K562 (cell line): ENCODE measurements around the gene LZTR1. TPM values are rescaled to one million over a fixed set of nuclear protein-coding genes. Genes with fewer than 3 reads are reported as not detected.

Source experiments
- COPS2 ChIP-seq: fragments of 450-650 bp; conservative IDR thresholded peaks from 2 replicates; pipeline ENCODE4 v1.6.1; 2016; ENCODE audit warnings: mild to moderate bottlenecking, moderate library complexity
- CSDE1 ChIP-seq, 2 experiments: fragments of 450-650 bp; IDR thresholded peaks; 2 replicates each; pipeline ENCODE4 v1.6.1; 2016; ENCODE audit warnings: mild to moderate bottlenecking in 1 of 2
- E2F8 ChIP-seq: fragments of 450-650 bp; IDR thresholded peaks from 2 replicates; pipeline ENCODE4 v1.7.1; 2018; ENCODE audit warnings: mild to moderate bottlenecking, low read depth; ENCODE audit not compliant: partially characterized antibody
- ELF4 ChIP-seq: fragments of 450-650 bp; formaldehyde crosslinking; IDR thresholded peaks from 2 replicates; pipeline ENCODE4 v1.4.0; 2022; ENCODE audit warnings: missing genetic modification characterization
- ETS2 ChIP-seq: IDR thresholded peaks from 2 replicates; pipeline ENCODE4 v1.6.1; 2016; ENCODE audit warnings: borderline replicate concordance, missing genetic modification characterization, mild to moderate bottlenecking, moderate library complexity, missing compliant biosample characterization; ENCODE audit not compliant: poor library complexity, severe bottlenecking
- HSF4 ChIP-seq: fragments of 250-450 bp; sonication (Bioruptor Pico); IDR thresholded peaks from 2 replicates; pipeline ENCODE4 v2.1.2; 2022; ENCODE audit warnings: mild to moderate bottlenecking, moderate library complexity, borderline replicate concordance
- NFYB ChIP-seq: IDR thresholded peaks from 2 replicates; pipeline ENCODE4 v1.6.1; 2011; ENCODE audit warnings: mild to moderate bottlenecking, moderate library complexity; ENCODE audit not compliant: insufficient read length; ENCODE audit errors: extremely low read depth
- NR1H2 ChIP-seq: sonication (generic); formaldehyde crosslinking; IDR thresholded peaks from 2 replicates; pipeline ENCODE4 v1.4.0; 2020; ENCODE audit warnings: mild to moderate bottlenecking, missing genetic modification reagents
- RNF219 ChIP-seq: fragments of 250-450 bp; sonication (Bioruptor Pico); IDR thresholded peaks from 2 replicates; pipeline ENCODE4 v1.5.0; 2022; ENCODE audit warnings: mild to moderate bottlenecking
- SMARCE1 ChIP-seq: fragments of 450-650 bp; IDR thresholded peaks from 2 replicates; pipeline ENCODE4 v1.7.1; 2016; ENCODE audit warnings: mild to moderate bottlenecking
- TCF7L2 ChIP-seq: fragments of 150-350 bp; IDR thresholded peaks from 2 replicates; pipeline ENCODE4 v1.6.1; 2016; ENCODE audit warnings: low read depth, mild to moderate bottlenecking, low read length, moderate library complexity
- ZNF445 ChIP-seq: fragments of 250-450 bp; sonication (Bioruptor Pico); IDR thresholded peaks from 2 replicates; pipeline ENCODE4 v1.4.0; 2020; ENCODE audit warnings: low read depth, mild to moderate bottlenecking, moderate library complexity
- ZNF830 ChIP-seq: fragments of 250-450 bp; sonication (Bioruptor Pico); IDR thresholded peaks from 2 replicates; pipeline ENCODE4 v1.5.0; 2021; ENCODE audit warnings: mild to moderate bottlenecking
- polyA plus RNA-seq, 8 experiments: library from polyadenylated mRNA; depleted of rRNA in 4 of 8; stranded (reverse) in 5 of 8; unstranded in 3 of 8; fragments of >200 nt; fragmentation: Nextera tagmentation in 2 of 8; fragmentation: Illumina TruSeq in 1 of 8; extraction: Ambion mirVana in 2 of 8; extraction: Trizol in 1 of 8; gene quantifications; 2 replicates each; pipeline versions ENCODE4 v1.2.1 to v1.2.3, GENCODE V29; 2011 to 2014; ENCODE audit warnings: inconsistent platforms in 1 of 8, missing spikeins in 1 of 8
- total RNA-seq, 7 experiments: library from RNA; depleted of rRNA in 6 of 7; stranded (reverse); fragments of >200 nt in 6 of 7; fragmentation: Illumina TruSeq in 2 of 7; extraction: Trizol in 2 of 7; gene quantifications; 2 replicates each; pipeline versions ENCODE4 v1.2.1 to v1.2.3, GENCODE V29; 2011 to 2021; ENCODE audit warnings: low replicate concordance in 1 of 7
- TF ChIP-seq, protein P1 (sequence below): sonication (generic); formaldehyde crosslinking; IDR thresholded peaks from 2 replicates; pipeline ENCODE4 v1.8.0; 2023; ENCODE audit warnings: mild to moderate bottlenecking, missing genetic modification reagents
- TF ChIP-seq, protein P2 (sequence below): fragments of 250-450 bp; sonication (Bioruptor Pico); IDR thresholded peaks from 2 replicates; pipeline ENCODE4 v1.5.0; 2021

Gene LZTR1
- total and polyA plus RNA-seq, 9 of the 15 experiments (the other 6 are each of a cell fraction or from before 2014, with no cell fraction given), result 2.2 to 135 (median 63.0) TPM

- TF ChIP-seq, protein P1, sequence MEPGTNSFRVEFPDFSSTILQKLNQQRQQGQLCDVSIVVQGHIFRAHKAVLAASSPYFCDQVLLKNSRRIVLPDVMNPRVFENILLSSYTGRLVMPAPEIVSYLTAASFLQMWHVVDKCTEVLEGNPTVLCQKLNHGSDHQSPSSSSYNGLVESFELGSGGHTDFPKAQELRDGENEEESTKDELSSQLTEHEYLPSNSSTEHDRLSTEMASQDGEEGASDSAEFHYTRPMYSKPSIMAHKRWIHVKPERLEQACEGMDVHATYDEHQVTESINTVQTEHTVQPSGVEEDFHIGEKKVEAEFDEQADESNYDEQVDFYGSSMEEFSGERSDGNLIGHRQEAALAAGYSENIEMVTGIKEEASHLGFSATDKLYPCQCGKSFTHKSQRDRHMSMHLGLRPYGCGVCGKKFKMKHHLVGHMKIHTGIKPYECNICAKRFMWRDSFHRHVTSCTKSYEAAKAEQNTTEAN (CRISPR knock-in tag), result no peak
- TF ChIP-seq E2F8 (no peak), ZNF445 (0 out of 2 replicates have a peak, but pooled peaks have one; percentile 23), ETS2 (tag) (no peak), ELF4 (CRISPR knock-in tag) (no peak), COPS2 (no peak), NR1H2 (CRISPR knock-in tag) (no peak), CSDE1 (IDR thresholded peaks at IDR 0.05) (no peak), SMARCE1 (no peak), RNF219 (CRISPR knock-in tag) (peak; percentile 52; the same call in 1 of the 2 replicates), ZNF830 (CRISPR knock-in tag) (peak; percentile 98), NFYB (no peak), TCF7L2 (peak; percentile 28; the same call in 1 of the 2 replicates), HSF4 (CRISPR knock-in tag) (peak; percentile 81; the same call in 1 of the 2 replicates)
- TF ChIP-seq, protein P2, sequence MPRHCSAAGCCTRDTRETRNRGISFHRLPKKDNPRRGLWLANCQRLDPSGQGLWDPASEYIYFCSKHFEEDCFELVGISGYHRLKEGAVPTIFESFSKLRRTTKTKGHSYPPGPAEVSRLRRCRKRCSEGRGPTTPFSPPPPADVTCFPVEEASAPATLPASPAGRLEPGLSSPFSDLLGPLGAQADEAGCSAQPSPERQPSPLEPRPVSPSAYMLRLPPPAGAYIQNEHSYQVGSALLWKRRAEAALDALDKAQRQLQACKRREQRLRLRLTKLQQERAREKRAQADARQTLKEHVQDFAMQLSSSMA (CRISPR knock-in tag), result no peak
These were observed 32.2 kb downstream of the LZTR1 start (continued) for GRCh38 chr22:21014202-21014725.
